ENCODE data around the gene HELLS.
"Not testable (repeated sequence)": the region's sequence is repeated elsewhere in the genome, so short reads cannot be mapped to it uniquely, and the experiment has no call there.

The HELLS gene

GRCh38 chr10:94546901-94547185 is 1.3 kb downstream of the HELLS start:
- Histone ChIP-seq H3K4me3 (ENCODE audit: low read length) (peak overlapping the region; percentile 100), H3K4me1 (ENCODE audit: insufficient read depth, low read length) (peaks cover 15% of the 10 kb centered on the region; the same call in 1 of the 2 replicates), H3K36me3 (ENCODE audit: insufficient read depth, low read depth, low read length) (peaks cover 53% of the 10 kb centered on the region), H3K27ac (ENCODE audit: low read length) (no peak overlapping the region), H3K9ac (ENCODE audit: low read depth, low read length) (peak overlapping the region; percentile 100), H3K9me3 (ENCODE audit: insufficient read depth, low read depth, low read length) (no peaks in the 10 kb centered on the region), H3K27me3 (ENCODE audit: insufficient read depth, low read length) (no peaks in the 10 kb centered on the region)

GRCh38 chr10:94549221-94549620 is 3.6 kb downstream of the HELLS start:
- Histone ChIP-seq H3K27me3 (ENCODE audit: insufficient read depth, low read length) (no peaks in the 10 kb centered on the region), H3K36me3 (ENCODE audit: insufficient read depth, low read depth, low read length) (peaks cover 74% of the 10 kb centered on the region)

GRCh38 chr10:94567714-94568307 is 22.2 kb downstream of the HELLS start:
- H3K27me3 ChIP-seq (ENCODE audit: insufficient read depth, low read length); H3K27ac ChIP-seq (ENCODE audit: low read length); H3K4me1 ChIP-seq (ENCODE audit: insufficient read depth, low read length); H3K9me3 ChIP-seq (ENCODE audit: insufficient read depth, low read depth, low read length); H3K9ac ChIP-seq (ENCODE audit: low read depth, low read length); H3K4me3 ChIP-seq (ENCODE audit: low read length): not testable (repeated sequence)
- peaks cover 100% of the 10 kb centered on the region for H3K36me3 ChIP-seq (ENCODE audit: insufficient read depth, low read depth, low read length)

More at GRCh38 chr10:94549221-94549620, 3.6 kb downstream of the HELLS start:
- Histone ChIP-seq H3K4me3 (ENCODE audit: low read length) (peak overlapping the region; percentile 100), H3K4me1 (ENCODE audit: insufficient read depth, low read length) (peaks cover 15% of the 10 kb centered on the region; the same call in 1 of the 2 replicates), H3K27ac (ENCODE audit: low read length) (no peak overlapping the region), H3K9ac (ENCODE audit: low read depth, low read length) (peak overlapping the region; percentile 56; the same call in 1 of the 2 replicates), H3K9me3 (ENCODE audit: insufficient read depth, low read depth, low read length) (no peaks in the 10 kb centered on the region)

DNA sequence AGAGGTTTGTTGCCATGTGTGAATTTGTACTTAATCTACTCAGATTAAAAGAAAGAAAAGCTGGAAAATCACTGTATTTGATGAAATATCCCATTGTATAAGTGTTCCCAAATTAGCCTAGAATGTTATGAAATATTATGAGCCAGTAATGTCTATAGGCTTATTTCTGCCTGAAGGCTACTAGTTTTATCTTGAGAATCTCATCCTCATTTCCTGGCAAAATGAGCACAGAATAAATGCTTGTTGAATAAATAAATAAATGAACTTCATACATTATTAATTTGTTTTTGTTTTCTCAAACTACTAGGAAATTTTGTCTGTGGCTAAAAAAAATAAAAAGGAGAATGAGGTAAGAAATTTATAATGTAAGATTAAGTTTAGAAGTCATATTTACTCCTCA is 25.5 kb downstream of the HELLS start:
- H3K4me3 ChIP-seq (ENCODE audit: low read length) = no peak overlapping the region
- H3K36me3 ChIP-seq (ENCODE audit: insufficient read depth, low read depth, low read length) = peaks cover 99% of the 10 kb centered on the region
- H3K27ac ChIP-seq (ENCODE audit: low read length) = no peak overlapping the region
- no peaks in the 10 kb centered on the region for H3K27me3 ChIP-seq (ENCODE audit: insufficient read depth, low read length)
- no peaks in the 10 kb centered on the region for H3K4me1 ChIP-seq (ENCODE audit: insufficient read depth, low read length)
- no peak overlapping the region for H3K9ac ChIP-seq (ENCODE audit: low read depth, low read length)
- H3K9me3 ChIP-seq (ENCODE audit: insufficient read depth, low read depth, low read length) = no peaks in the 10 kb centered on the region

DNA sequence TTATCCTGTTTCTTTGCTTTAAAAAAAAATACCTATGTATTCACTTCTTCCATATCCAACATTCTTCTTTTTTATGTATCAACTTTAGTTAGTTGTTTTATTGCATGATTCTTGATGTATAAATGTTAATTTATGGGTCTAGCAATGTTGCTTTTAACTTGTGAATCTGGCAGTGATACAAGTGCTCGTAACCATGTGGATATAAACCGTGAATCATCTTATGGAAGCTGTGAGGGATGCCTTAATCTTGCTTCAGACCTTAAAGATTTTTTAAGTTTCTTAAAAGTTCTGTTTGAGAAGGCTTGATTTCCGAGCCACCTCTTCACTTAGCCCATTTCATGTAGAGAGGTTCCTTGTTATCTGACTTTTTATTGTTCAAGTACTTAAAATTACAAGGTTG is 25.9 kb downstream of the HELLS start:
- Histone ChIP-seq H3K27ac (ENCODE audit: low read length) (no peak overlapping the region), H3K9me3 (ENCODE audit: insufficient read depth, low read depth, low read length) (no peaks in the 10 kb centered on the region), H3K4me1 (ENCODE audit: insufficient read depth, low read length) (no peaks in the 10 kb centered on the region), H3K27me3 (ENCODE audit: insufficient read depth, low read length) (no peaks in the 10 kb centered on the region), H3K36me3 (ENCODE audit: insufficient read depth, low read depth, low read length) (peaks cover 99% of the 10 kb centered on the region), H3K9ac (ENCODE audit: low read depth, low read length) (no peak overlapping the region), H3K4me3 (ENCODE audit: low read length) (no peak overlapping the region)

DNA sequence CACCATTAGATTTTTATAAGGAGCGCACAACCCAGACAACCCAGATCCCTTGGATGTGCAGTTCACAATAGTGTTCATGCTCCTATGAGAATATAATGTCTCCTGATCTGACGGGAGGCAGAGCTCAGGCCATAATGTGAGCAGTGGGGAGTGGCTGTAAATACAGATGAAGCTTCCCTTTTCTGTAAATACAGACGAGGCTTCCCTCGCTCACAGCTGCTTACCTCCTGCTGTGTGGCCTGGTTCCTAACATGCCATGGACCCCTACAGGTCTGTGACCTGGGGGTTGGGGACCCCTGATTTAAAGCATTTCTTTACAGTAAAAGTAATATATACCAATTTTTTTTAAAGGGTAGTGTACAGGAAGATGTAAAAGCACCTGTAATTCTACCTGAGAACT is 33.2 kb downstream of the HELLS start:
- no peaks in the 10 kb centered on the region for H3K4me1 ChIP-seq (ENCODE audit: insufficient read depth, low read length)
- H3K4me3 ChIP-seq (ENCODE audit: low read length) = no peak overlapping the region
- H3K36me3 ChIP-seq (ENCODE audit: insufficient read depth, low read depth, low read length) = peaks cover 95% of the 10 kb centered on the region
- H3K9ac ChIP-seq (ENCODE audit: low read depth, low read length) = no peak overlapping the region
- no peaks in the 10 kb centered on the region for H3K9me3 ChIP-seq (ENCODE audit: insufficient read depth, low read depth, low read length)
- H3K27ac ChIP-seq (ENCODE audit: low read length) = no peak overlapping the region
- H3K27me3 ChIP-seq (ENCODE audit: insufficient read depth, low read length) = no peaks in the 10 kb centered on the region

GRCh38 chr10:94583124-94583523 is 37.5 kb downstream of the HELLS start:
- no peak overlapping the region for H3K9ac ChIP-seq (ENCODE audit: low read depth, low read length)
- H3K9me3 ChIP-seq (ENCODE audit: insufficient read depth, low read depth, low read length) = no peaks in the 10 kb centered on the region
- H3K4me3 ChIP-seq (ENCODE audit: low read length) = no peak overlapping the region
- H3K27ac ChIP-seq (ENCODE audit: low read length) = no peak overlapping the region
- H3K27me3 ChIP-seq (ENCODE audit: insufficient read depth, low read length) = no peaks in the 10 kb centered on the region
- H3K4me1 ChIP-seq (ENCODE audit: insufficient read depth, low read length) = no peaks in the 10 kb centered on the region
- H3K36me3 ChIP-seq (ENCODE audit: insufficient read depth, low read depth, low read length) = peaks cover 93% of the 10 kb centered on the region

DNA sequence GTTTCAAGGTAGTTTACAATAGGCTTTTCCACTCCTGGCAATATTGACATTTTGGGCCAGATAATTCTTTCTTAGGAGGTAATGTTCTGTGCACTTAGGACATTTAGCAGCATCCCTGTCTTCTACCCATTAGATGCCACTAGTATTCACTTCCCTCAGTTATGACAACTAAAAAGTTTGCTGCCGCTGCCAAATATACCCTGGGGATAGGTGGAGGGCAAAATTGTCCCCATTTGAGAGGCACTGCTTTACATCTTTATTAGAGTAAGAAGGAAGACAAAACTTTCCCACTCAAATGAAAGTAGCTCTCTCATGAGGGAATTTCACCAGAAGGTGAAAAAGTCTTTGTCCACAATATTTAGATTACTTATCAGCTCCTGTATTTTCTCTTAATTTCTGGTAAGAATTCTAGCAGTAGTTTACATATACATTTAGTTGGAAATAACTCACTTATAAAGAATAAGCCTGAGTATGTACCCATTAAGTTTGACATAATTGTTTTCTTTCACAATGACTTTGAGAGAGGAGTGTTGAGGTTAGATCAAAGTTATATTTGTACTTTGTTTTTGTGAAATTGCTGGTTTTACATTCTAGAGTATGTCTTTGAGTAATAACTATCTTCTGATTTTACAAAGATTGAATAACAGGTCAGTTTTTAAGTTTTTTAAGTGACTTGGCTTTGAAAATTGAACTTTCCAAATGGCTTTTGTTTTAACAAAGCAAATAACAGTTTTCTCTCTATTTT is 46.0 kb downstream of the HELLS start:
- Histone ChIP-seq H3K27me3 (ENCODE audit: insufficient read depth, low read length) (no peaks in the 10 kb centered on the region), H3K36me3 (ENCODE audit: insufficient read depth, low read depth, low read length) (peaks cover 100% of the 10 kb centered on the region), H3K9ac (ENCODE audit: low read depth, low read length) (no peak overlapping the region)

GRCh38 chr10:94602729-94603515 is 57.3 kb downstream of the HELLS start:
- no peak overlapping the region for H3K9ac ChIP-seq (ENCODE audit: low read depth, low read length)
- no peaks in the 10 kb centered on the region for H3K4me1 ChIP-seq (ENCODE audit: insufficient read depth, low read length)
- no peak overlapping the region for H3K4me3 ChIP-seq (ENCODE audit: low read length)
- H3K9me3 ChIP-seq (ENCODE audit: insufficient read depth, low read depth, low read length) = no peaks in the 10 kb centered on the region
- H3K36me3 ChIP-seq (ENCODE audit: insufficient read depth, low read depth, low read length) = peaks cover 100% of the 10 kb centered on the region
- H3K27ac ChIP-seq (ENCODE audit: low read length) = no peak overlapping the region
- no peaks in the 10 kb centered on the region for H3K27me3 ChIP-seq (ENCODE audit: insufficient read depth, low read length)

More for the DNA sequence above, 46.0 kb downstream of the HELLS start:
- no peaks in the 10 kb centered on the region for H3K4me1 ChIP-seq (ENCODE audit: insufficient read depth, low read length)
- no peak overlapping the region for H3K4me3 ChIP-seq (ENCODE audit: low read length)
- H3K9me3 ChIP-seq (ENCODE audit: insufficient read depth, low read depth, low read length) = no peaks in the 10 kb centered on the region
- no peak overlapping the region for H3K27ac ChIP-seq (ENCODE audit: low read length)

DNA sequence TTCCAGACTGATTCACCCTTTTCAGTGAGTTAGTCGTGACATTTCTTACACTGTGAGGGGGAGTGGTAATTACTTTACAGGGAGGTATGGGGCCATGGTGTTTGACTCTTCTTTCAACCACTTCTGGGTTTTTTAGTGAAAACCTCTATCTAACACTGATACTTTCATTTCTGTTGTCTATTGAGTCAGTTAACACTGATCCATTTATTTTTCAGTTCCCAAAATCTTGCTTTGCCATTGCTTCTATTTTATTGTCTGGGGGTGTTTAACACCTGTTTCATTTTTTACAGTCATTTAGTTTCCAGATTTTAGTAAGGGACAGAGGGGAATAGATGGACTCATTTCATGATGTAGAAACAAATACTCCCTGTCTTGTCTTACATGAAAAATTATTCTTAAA is 61.5 kb downstream of the HELLS start:
- Histone ChIP-seq H3K27me3 (ENCODE audit: insufficient read depth, low read length) (no peaks in the 10 kb centered on the region), H3K9me3 (ENCODE audit: insufficient read depth, low read depth, low read length) (no peaks in the 10 kb centered on the region), H3K4me1 (ENCODE audit: insufficient read depth, low read length) (no peaks in the 10 kb centered on the region), H3K9ac (ENCODE audit: low read depth, low read length) (no peak overlapping the region), H3K4me3 (ENCODE audit: low read length) (no peak overlapping the region), H3K36me3 (ENCODE audit: insufficient read depth, low read depth, low read length) (peaks cover 100% of the 10 kb centered on the region), H3K27ac (ENCODE audit: low read length) (no peak overlapping the region)

- Histone ChIP-seq H3K27ac (ENCODE audit: low read length) (no peak overlapping the region), H3K4me3 (ENCODE audit: low read length) (no peak overlapping the region), H3K4me1 (ENCODE audit: insufficient read depth, low read length) (no peaks in the 10 kb centered on the region), H3K27me3 (ENCODE audit: insufficient read depth, low read length) (no peaks in the 10 kb centered on the region), H3K36me3 (ENCODE audit: insufficient read depth, low read depth, low read length) (peaks cover 96% of the 10 kb centered on the region), H3K9me3 (ENCODE audit: insufficient read depth, low read depth, low read length) (no peaks in the 10 kb centered on the region), H3K9ac (ENCODE audit: low read depth, low read length) (no peak overlapping the region)
Observed at GRCh38 chr10:94608559-94608958, 63.0 kb downstream of the HELLS start.

- Histone ChIP-seq H3K4me3 (ENCODE audit: low read length) (no peak overlapping the region), H3K27ac (ENCODE audit: low read length) (no peak overlapping the region), H3K27me3 (ENCODE audit: insufficient read depth, low read length) (no peaks in the 10 kb centered on the region), H3K9me3 (ENCODE audit: insufficient read depth, low read depth, low read length) (no peaks in the 10 kb centered on the region), H3K4me1 (ENCODE audit: insufficient read depth, low read length) (no peaks in the 10 kb centered on the region), H3K9ac (ENCODE audit: low read depth, low read length) (no peak overlapping the region), H3K36me3 (ENCODE audit: insufficient read depth, low read depth, low read length) (peaks cover 37% of the 10 kb centered on the region)
Observed at GRCh38 chr10:94614558-94614957, 69.0 kb downstream of the HELLS start.

Data from iPS-20b (cell line).